ENCODE data around the gene ST3GAL6.

ST3GAL6 gene

DNA sequence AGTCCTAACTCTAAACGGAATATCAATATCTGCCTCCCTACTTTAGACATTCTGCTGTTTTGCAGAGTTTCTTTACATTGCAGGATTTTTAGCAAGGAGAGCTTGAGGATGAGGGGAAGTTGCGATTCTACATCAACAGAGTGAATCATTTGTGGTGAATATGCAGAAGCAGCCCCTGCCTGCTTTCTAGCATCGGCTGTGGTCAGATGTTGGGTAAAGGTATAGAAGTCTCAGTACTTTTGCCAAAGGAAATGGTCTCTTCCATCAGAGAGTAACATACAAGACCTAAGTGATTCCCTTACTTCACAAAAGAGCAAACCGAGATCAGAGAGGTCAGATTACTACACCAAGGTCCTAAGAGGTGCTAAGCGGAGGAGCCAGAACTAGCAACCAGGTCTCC is 15.2 kb downstream of the ST3GAL6 start:
- no peak for DNase-seq

DNA sequence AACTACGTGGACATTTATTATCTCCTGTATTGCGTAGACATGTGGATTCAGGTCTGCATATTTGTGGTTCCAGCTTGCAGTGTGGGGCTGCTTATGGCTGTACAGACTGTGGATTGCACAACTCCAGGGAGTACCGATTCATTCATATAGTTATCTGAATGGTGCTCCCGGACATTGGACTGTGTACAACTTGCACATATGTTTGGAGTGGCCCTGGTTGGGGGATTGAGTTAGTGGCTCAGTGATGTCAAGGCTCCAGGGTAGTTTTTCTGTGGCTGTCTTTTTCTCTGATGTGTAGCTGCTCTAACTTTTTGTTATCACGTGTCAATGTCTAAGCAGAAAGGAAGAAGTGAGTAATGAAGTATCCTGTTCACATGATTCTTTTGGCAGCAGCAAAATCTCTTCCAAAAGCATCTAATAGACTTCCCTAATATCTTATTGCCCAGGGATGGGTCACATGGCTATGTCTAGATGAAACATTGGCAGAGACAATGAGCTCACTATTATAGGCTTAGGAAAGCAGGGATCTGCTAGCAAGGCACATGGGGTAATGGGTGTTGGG is 15.8 kb downstream of the ST3GAL6 start:
- no peak for DNase-seq

DNA sequence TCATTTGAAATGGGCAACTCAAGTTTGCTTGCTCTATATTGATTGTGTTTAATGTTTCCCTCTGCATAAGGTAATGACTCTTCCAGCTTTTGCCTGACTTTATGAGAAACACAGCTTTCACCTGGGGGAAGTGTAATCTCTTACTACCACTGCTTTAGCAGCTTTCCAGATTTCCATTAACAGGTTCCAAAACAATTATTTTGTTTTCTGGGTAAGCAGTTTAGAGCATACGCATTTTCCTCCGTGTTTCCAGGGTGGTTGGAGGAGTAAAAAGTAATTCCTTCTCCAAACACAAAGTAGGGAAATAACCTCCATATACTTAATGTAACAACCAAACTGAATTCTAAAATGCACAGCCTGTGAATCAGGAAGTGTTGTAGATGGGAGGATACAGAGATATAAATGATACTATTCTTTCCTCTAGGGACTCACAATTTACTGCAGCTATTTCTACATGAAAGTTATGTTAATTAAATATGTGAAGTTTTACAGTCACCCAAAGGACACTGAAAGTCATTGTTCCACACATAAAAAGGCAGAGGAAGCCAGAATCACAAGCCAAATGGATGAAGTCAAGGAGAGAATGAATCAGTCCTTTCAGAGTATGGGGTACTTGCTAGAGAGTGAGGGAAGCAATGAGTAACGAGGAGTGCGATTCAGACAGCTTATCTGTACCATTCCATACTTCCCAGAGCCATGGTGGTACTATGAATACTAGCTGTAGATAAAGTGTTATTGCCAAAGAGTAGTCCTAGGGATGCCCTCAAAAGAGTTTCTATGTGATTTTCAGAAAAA is 16.6 kb downstream of the ST3GAL6 start:
- DNase-seq, result no peak

DNA sequence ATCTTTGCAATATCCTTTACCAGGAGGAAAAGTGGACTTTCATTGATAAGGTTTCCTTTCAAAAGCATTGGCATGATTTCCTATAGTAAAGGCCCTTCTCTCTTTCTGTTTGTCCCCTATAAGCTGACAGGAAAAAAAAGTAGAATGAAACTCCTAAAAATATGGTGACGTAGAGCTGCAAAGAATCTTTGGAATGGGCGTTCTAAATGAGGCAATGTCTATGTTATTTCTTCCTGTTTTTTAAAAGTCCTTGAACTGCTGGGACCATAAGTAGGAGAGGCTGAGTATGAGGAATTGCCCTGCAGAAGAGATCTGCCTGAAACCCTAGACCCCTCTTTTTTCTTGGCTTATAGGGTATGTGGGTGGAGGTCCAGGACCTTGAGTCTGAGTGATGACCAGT is 17.2 kb downstream of the ST3GAL6 start:
- DNase-seq, result no peak

DNA sequence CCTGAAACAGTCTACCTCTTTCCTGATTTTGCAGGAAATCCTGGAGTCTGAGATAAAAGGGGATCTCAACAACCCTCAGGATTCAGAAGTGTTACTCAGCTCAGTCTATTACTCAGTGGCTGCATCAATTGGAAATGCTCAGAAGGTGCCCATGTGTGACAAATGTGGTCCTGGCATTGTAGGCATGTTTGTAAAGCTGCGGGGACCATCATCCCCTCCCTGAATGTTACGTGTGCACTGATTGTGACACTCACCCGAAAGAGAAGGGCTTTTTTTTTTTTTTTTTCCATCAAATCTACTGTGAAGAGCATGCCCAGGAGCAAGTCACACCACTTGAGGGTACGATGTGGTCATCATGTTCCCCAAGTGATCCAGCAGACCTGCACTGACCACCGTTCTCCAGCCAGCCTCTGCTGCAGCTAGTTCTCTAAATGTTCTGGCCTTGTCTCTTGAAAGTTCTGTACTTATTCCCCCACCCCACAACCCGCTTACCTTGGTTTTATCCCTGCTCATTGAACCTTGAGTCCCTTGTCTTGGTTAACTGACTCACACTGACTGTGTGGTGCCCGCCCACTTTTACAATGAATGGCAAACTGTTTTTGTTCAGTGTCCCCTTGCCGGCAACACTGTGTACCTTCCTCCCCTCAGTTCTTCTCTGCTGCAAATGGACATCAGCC is 19.8 kb downstream of the ST3GAL6 start:
- no peak for DNase-seq

DNA sequence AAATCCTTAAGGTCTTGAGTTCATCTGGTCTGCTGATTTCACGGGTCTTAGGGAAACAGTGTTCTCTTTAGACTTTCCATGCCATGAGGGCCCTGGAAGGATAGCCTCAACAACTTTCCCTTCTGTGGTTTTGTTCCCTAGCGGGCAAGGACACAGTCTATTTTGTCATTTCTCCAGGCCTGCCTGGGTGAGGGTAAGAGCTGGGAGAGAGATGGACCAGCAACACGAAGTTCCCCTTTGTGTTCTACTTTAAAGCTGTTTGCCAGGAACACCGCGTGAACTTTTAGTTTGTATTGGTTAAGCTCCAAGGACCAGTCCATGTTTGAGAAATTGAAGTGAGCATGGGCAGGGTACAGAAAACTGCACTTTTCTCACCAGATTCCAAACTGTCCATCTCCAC is 20.9 kb downstream of the ST3GAL6 start:
- DNase-seq, result no peak

DNA sequence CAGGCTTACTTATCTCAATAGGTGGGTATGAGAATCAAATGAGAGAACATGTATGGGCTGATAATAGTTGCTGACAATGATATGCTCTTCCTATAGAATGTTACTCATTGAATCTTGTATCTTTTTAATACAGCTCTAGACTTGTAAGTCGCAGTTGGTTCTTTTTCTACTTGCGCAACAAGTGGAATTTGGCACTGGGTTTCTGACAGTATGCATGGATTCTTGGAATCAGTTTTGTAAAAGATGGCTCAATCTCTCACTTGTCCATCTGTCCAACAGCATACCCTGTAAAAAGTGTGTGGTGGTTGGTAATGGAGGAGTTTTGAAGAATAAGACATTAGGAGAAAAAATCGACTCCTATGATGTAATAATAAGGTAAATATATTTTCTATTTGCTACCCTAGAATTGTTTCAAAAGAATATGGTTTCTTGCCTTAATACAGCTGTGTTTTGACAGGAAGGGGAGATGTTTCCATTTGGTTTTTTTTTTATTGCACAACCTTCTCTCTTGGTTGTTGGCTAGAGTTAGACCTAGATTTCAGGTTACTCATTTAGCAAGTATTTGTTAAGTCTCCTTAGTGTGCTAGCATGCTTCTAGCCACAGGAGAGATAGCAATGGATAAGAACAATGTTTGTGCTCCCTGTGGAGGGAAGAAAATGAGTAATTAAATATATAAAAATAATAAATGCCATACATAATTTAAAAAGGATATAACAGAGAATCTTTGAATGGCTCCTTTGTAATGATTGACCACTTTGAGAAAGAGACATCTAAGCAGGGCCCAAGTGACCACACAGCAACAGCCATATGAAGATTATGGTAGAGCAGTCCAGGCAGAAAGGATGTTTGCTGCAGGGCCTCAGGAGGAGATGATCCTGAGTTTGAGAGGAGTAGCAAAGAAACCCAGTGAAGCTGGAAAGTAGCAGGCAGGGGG is 21.8 kb downstream of the ST3GAL6 start:
- no peak for DNase-seq

- DNase-seq, result no peak
Measured at GRCh38 chr3:98786364-98787006, 23.3 kb downstream of the ST3GAL6 start.

DNA sequence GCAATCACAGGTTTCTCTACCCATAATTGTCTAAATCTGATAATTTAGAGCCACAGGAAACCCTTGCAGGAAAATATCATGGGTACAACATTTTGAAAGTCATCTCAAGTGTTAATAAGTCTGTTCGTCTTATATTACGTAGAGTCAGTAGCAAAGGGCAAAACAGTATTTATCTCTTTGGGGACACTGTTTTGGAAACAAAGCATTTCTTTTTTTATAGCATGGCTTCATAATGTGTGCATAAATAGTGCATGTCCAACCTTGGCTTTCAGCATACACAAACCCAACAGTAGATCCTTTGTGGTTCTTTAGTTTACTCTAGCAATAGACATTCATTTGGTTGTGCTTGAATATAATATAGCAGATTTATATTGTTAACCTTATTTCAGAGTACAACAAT is 24.0 kb downstream of the ST3GAL6 start:
- DNase-seq, result no peak

DNA sequence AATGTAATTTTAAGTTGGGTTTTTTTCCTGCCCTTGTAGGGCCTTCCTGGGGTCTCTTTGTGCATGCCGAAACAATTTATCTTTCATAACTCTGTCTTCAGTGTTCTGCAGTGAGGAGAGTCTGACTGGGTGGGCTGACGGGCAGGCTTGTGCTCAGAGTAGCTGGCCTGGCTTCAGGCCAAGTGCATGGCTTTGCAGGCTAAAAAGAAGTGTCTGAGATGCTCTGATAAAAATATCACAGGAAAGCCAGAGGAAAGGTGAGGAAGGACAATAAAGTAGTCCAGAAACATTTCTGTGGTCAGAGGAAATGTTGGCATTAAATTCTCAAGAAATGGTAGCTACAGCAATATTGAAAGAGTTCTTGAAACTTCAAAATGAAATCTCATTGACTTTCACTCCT is 25.5 kb downstream of the ST3GAL6 start:
- DNase-seq, result no peak

DNA sequence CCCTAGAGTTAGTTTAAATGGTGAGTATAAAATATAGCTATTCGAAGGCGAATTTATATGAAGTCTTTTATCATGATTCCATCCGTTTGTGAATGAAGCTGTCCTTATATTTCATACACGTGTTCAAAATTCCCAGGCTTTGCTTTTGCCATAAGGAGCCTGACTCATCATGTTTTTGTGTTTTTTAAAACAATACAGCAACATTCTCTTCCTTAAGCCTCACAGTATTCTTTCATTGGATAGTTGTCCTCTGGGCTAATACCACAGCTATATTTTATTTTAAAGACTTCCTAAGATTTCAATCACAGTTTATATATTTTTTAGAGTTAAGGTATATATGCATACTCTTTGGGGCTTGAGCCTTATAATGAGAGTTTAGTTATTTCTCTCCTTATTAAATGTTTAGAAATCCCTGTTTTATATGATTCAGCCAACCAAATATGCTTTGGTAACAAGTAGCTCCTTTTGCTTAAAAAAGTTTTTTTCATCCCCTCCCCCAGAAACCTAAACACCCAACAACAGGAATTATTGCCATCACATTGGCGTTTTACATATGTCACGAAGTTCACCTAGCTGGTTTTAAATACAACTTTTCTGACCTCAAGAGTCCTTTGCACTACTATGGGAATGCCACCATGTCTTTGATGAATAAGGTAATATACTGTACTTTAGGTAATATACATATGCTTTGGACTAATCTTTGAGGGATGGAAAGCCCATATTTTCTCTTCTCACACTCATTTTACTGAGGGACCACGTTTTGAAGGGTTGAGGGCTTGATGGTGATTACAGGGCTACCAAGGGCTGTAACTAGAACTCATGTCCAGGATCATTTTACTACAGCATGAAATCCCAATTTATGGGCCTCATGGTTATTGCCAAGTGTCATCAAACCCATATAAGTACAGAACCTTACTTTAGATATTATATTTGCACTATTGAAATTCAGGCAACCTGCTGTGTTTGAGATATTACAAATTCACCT is 28.5 kb downstream of the ST3GAL6 start:
- DNase-seq, result no peak

- DNase-seq, result no peak
Measured at GRCh38 chr3:98793971-98794370, 30.8 kb downstream of the ST3GAL6 start.

DNA sequence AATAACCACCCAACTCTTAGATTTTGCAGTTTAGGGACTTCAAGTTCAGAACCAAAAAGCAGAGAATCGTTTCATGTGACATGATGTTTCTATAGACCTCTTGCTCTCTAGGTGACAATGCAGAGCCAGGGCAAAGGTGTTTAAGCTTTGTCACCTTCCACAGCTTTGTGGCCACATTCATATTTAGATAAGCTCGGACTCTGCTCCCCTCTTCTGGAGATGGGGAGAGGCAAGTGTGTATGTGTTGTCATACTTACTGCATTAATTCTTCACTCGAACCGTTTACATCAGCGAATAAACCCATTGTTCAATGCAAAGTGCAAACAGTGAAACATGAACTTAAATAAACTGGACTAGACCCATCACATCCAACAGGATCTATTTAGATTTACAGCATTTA is 33.2 kb downstream of the ST3GAL6 start:
- DNase-seq, result no peak

- DNase-seq, result no peak
Measured at GRCh38 chr3:98797905-98798304, 34.8 kb downstream of the ST3GAL6 start.

DNA sequence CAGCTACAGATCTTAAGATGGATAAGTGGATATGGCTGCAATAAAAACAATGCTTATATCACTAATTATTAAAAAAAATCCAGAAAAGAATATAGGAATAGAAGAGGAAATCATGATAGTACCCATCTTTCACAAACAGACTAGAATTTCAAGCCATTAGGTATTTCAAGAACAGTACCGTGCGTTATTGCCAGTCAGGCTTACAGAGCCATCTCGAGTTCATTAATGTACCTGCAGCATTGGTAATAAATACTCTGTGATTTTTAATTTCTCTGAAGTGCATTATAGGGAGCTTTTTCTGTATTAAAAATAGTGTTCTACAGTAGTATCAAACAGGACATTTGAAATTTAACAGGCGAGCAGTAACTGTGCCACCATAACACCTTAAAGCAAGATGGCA is 35.7 kb downstream of the ST3GAL6 start:
- no peak for DNase-seq

DNA sequence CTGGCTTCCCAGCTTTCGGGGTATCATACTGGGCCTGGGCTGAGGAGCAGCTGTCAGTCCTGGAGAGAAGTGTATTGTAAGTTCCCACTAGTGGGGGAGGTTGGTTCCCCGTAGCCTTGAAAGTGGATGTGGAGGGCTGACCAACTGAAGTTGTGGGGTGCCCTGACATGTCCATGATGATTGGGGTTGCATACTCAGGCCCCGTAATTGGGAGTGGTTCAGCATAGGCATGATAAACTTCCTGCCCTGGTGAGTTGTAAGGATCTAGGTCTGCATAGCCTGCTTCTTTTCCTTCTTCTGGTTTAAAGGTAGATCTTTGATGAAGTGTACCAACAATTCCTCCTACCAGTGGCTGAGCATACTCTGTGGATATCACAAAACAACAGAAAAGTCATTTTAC is 36.3 kb downstream of the ST3GAL6 start:
- DNase-seq, result no peak

- no peak for DNase-seq
Measured at GRCh38 chr3:98800401-98800800, 37.3 kb downstream of the ST3GAL6 start.

DNA sequence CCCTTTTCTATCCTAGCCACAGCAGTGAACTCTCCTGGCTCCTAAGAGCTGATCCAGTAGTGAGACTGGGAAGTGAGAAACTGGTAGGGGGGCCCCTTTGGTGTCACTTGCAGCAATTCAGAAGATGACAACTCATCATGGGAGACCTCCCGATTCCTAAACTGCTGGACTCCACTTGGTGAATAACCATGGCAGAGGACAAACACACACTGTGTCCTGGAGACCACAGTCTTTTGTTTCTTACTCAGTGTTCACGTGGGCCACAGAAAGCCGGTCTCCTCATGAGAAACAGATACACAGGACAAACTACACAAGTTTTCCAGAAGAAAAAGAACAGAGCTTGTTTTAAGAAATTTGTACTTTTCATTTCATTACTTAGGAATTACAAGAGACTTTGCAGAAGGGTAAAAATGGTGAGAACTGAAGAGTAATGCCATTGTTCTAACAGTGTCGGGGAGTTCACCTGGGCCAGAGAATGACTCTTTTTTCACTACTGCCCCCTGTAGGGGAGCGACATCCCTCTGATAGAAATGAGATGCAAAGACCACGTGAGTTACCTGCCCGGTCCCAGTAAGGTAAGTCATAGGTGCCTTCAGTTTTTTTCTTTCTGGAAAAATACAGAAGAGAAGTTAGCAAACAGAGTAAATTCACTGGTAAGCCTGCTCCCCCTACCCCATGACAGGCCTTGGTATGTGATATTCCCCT is 38.1 kb downstream of the ST3GAL6 start:
- DNase-seq, result no peak

DNA sequence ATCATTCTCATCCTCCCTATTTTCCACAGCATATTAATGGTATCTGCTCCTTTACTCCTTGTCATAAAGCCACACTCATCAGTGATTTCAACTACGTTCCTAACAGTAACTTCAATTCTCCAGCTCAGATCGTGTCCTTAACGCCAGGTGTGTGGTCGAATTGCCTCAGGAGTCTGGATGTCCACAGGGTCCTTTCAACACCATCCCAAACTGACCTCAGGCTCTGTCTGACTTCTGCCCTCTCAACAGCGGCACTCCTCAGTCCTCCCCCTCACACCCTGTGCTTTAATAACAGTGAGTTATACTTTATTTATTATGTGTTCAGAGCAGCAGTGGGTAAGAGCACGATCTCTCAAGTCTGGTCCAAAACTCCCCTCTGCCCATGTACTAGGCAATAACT is 42.4 kb downstream of the ST3GAL6 start:
- DNase-seq, result no peak

GRCh38 chr3:98806521-98806920 is 43.4 kb downstream of the ST3GAL6 start:
- DNase-seq, result no peak

DNA sequence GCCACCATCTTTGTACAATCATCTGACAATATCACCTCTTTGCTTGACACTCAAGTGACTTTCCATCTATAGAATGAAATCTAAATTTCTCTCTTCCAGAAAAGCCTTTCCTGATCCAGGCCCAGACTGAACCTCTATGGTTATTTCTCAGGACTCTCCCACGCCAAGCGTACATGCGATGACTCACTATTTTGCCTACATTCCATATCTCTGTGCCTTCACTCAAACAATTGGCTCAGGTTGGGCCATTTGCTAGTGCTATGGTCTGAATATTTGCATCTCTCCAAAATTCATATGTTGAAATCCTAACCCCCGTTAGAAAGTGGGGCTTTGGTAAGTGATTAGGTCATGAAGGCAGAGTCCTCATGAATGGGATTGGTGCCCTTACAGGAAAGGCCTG is 43.9 kb downstream of the ST3GAL6 start:
- DNase-seq, result no peak
